Osteocyte (in vitro differentiated cells): ENCODE data around the gene KCTD11. TPM values are rescaled to one million over a fixed set of nuclear protein-coding genes. Genes with fewer than 3 reads are reported as not detected.

Experiments
- DNase-seq: peaks from one replicate; pipeline ENCODE4 v3.0.0; 2021; ENCODE audit warnings: mixed read lengths; ENCODE audit not compliant: unreplicated experiment; ENCODE audit errors: extremely low spot score
- H3K27ac Mint-ChIP-seq: one replicate; pipeline ENCODE4 v1.8.0; 2021; ENCODE audit warnings: mild to moderate bottlenecking, mixed read lengths; ENCODE audit not compliant: unreplicated experiment
- H3K27me3 Mint-ChIP-seq: one replicate; pipeline ENCODE4 v1.8.0; 2021; ENCODE audit warnings: mixed read lengths; ENCODE audit not compliant: unreplicated experiment
- H3K36me3 Mint-ChIP-seq: one replicate; pipeline ENCODE4 v1.8.0; 2021; ENCODE audit warnings: mixed read lengths; ENCODE audit not compliant: unreplicated experiment
- H3K4me1 Mint-ChIP-seq: one replicate; pipeline ENCODE4 v1.8.0; 2021; ENCODE audit warnings: mixed read lengths; ENCODE audit not compliant: unreplicated experiment
- H3K4me3 Mint-ChIP-seq: one replicate; pipeline ENCODE4 v1.8.0; 2021; ENCODE audit warnings: mild to moderate bottlenecking, moderate library complexity, mixed read lengths; ENCODE audit not compliant: unreplicated experiment
- H3K9me3 Mint-ChIP-seq: one replicate; pipeline ENCODE4 v1.8.0; 2021; ENCODE audit warnings: mixed read lengths; ENCODE audit not compliant: unreplicated experiment
- total RNA-seq: library from RNA; stranded (reverse); gene quantifications from 2 replicates; pipeline ENCODE4 v1.2.1, GENCODE V29; 2021
- TF ChIP-seq, protein P1 (sequence below): fragments of 200-600 bp; sonication (generic); IDR thresholded peaks from 2 replicates; pipeline ENCODE4 v1.5.0; 2021; ENCODE audit warnings: antibody characterized with exemption, mild to moderate bottlenecking, moderate library complexity

The KCTD11 gene
- total RNA-seq, 1 donor from 2014 or later, result 12.7 TPM

DNA sequence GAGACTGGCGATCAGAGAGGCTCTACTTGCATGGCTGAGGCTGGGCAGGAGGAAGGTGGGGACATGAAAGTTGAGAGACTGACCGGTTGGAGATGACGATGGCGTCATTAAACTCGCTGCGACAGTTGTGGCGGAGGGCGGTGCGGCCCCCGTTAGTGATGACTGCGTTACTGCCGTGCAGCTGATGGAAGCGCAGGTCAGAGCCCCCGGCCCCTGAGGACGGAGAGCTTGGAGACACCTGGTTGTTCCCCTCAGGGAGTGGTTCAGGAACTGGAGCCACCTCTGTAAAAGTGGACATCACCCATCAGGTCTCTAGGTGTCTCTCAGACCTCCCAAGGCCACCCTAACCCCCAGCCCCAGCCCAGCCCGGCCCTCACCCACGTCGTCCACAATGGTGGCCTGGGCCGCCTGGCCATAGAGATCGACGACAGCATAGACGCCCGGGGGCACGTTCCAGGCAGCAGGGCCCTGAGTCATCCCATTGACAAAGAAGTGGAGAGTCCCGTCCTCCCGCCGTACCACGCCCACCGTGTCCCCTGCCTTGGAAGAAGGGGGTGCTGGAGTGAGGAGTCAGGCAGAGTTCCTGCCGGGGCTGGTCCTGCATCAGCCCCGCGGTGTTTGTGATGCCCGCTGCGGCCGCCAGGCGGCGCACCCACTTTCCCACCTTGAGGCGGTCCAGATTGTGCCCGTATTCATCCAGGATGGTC lies 28.1 kb upstream of the KCTD11 start:
- peaks cover 12% of the 10 kb centered on the region for H3K36me3 Mint-ChIP-seq
- H3K9me3 Mint-ChIP-seq, result no peaks in the 10 kb centered on the region
- no peak for DNase-seq
- no peak overlapping the region for H3K27ac Mint-ChIP-seq
- TF ChIP-seq, protein P1, sequence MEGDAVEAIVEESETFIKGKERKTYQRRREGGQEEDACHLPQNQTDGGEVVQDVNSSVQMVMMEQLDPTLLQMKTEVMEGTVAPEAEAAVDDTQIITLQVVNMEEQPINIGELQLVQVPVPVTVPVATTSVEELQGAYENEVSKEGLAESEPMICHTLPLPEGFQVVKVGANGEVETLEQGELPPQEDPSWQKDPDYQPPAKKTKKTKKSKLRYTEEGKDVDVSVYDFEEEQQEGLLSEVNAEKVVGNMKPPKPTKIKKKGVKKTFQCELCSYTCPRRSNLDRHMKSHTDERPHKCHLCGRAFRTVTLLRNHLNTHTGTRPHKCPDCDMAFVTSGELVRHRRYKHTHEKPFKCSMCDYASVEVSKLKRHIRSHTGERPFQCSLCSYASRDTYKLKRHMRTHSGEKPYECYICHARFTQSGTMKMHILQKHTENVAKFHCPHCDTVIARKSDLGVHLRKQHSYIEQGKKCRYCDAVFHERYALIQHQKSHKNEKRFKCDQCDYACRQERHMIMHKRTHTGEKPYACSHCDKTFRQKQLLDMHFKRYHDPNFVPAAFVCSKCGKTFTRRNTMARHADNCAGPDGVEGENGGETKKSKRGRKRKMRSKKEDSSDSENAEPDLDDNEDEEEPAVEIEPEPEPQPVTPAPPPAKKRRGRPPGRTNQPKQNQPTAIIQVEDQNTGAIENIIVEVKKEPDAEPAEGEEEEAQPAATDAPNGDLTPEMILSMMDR, result peak; percentile 78
- H3K4me1 Mint-ChIP-seq, result peaks cover 13% of the 10 kb centered on the region
- no peaks in the 10 kb centered on the region for H3K27me3 Mint-ChIP-seq
- no peak overlapping the region for H3K4me3 Mint-ChIP-seq

DNA sequence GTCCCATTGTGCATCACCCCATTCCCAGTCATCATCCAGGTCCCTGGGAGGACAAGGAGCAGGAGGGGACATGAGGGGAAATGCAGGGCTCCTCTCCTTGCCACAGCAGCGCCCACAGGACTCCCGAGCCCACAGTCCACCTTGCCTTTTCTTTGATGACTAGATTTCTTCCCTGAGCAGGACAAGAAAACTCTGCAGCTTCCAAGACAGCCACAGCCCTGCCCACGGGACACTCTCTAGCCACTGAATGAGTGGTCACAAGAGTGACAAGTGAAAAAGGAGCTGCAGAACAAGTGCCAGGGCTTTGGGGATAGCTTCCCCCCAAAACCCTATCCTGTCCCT lies 27.6 kb upstream of the KCTD11 start:
- Mint-ChIP-seq H3K4me1 (peaks cover 13% of the 10 kb centered on the region), H3K27me3 (no peaks in the 10 kb centered on the region), H3K9me3 (no peaks in the 10 kb centered on the region), H3K36me3 (peaks cover 12% of the 10 kb centered on the region), H3K4me3 (no peak overlapping the region), H3K27ac (no peak overlapping the region)
- TF ChIP-seq, protein P1, result peak; percentile 10
- no peak for DNase-seq

DNA sequence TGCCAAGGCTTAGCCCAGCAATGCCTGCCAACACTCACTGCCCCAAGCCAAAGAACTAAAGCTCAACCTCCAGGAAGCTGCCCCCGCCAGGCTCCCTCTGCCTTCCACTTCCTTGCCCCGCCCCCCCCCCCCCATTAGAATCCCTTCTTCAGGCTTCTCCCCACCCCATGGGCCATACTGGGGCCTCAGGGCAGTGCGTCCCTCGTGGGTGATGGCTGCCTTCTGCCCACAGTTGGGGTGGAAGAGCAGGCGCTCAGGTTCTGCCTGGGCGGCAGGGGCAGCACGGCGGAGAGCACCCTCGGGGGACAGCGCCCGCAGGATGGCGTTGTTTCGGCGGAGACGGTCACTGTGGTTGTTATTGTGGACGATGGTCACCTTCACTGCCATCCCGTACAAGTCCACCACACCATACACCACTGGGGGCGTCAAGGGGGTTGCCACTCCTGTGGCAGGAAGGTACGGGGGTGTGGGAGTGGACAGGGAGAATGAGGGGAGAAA lies 26.9 kb upstream of the KCTD11 start:
- TF ChIP-seq, protein P1, result no peak
- peaks cover 15% of the 10 kb centered on the region for H3K4me1 Mint-ChIP-seq
- H3K36me3 Mint-ChIP-seq, result peaks cover 12% of the 10 kb centered on the region
- no peak overlapping the region for H3K27ac Mint-ChIP-seq
- no peaks in the 10 kb centered on the region for H3K27me3 Mint-ChIP-seq
- H3K4me3 Mint-ChIP-seq, result no peak overlapping the region
- DNase-seq, result no peak
- H3K9me3 Mint-ChIP-seq, result no peaks in the 10 kb centered on the region

DNA sequence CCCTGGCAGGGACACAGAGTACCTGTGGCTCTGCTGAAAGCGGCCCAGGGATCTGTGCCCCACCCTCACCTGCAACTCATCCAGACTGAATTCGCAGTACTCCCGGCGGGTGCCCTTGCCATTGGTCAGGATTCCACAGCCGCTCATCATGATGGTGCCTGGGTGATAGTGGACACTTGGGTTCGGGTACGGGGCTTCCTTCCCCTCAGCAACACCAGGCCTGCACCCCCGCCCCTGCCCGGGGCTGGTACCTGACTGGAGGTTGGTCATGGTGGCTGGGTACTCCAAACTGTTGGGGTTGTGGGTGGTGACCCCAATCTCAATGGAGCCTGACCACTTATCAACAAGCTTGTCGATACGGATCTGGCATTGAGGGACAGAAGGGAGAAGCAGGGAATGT lies 25.8 kb upstream of the KCTD11 start:
- Mint-ChIP-seq H3K4me1 (peaks cover 15% of the 10 kb centered on the region), H3K27me3 (no peaks in the 10 kb centered on the region), H3K4me3 (no peak overlapping the region), H3K36me3 (peaks cover 9% of the 10 kb centered on the region), H3K9me3 (no peaks in the 10 kb centered on the region), H3K27ac (no peak overlapping the region)
- DNase-seq, result no peak
- TF ChIP-seq, protein P1, result no peak

DNA sequence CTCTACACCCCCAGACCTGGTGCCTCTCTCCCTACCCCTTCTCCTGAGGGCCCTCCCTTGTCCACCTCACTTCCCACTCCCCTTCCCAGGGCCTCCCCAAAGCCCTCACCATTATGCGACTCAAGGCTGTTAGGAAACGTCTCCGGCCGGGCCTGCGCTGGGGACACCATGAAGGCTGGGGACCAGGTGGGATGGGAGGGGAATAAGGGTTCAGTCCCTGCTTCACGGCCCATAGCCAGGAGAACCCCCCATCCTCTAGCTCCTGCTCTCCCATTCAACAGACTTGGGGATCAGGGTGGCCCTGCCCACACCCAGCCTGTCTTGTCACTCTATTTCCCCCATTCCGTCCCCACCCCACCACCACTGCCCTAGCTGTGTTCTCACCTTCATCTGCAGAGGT lies 24.9 kb upstream of the KCTD11 start:
- H3K27ac Mint-ChIP-seq, result no peak overlapping the region
- H3K36me3 Mint-ChIP-seq, result peaks cover 4% of the 10 kb centered on the region
- no peak for DNase-seq
- no peak overlapping the region for H3K4me3 Mint-ChIP-seq
- peaks cover 15% of the 10 kb centered on the region for H3K4me1 Mint-ChIP-seq
- no peaks in the 10 kb centered on the region for H3K27me3 Mint-ChIP-seq
- H3K9me3 Mint-ChIP-seq, result no peaks in the 10 kb centered on the region
- TF ChIP-seq, protein P1, result no peak
